GM10248 (cell line): Measurements from ENCODE around the gene GTPBP1.

Experiments
- CTCF ChIA-PET: fragments of 300-600 bp; sonication (Branson Sonifier 250); formaldehyde crosslinking; extraction: SDS; loops from one replicate; lab custom pipeline; 2021; ENCODE audit warnings: antibody characterized with exemption; lab: Yijun Ruan, JAX
- POLR2A ChIA-PET: fragments of 350-650 bp; sonication (Branson Sonifier 250); formaldehyde crosslinking; extraction: SDS; loops from one replicate; lab custom pipeline; 2020; ENCODE audit warnings: antibody characterized with exemption; lab: Yijun Ruan, JAX
- DNase-seq: peaks from one replicate; pipeline ENCODE4 v3.0.0; 2012; ENCODE audit errors: extremely low spot score
- CTCF ChIP-seq: IDR thresholded peaks from 2 replicates; pipeline ENCODE4 v1.5.1; 2012; ENCODE audit warnings: mild to moderate bottlenecking, low read depth; ENCODE audit errors: extremely low read depth, missing control alignments, control extremely low read depth

GTPBP1 gene

DNA sequence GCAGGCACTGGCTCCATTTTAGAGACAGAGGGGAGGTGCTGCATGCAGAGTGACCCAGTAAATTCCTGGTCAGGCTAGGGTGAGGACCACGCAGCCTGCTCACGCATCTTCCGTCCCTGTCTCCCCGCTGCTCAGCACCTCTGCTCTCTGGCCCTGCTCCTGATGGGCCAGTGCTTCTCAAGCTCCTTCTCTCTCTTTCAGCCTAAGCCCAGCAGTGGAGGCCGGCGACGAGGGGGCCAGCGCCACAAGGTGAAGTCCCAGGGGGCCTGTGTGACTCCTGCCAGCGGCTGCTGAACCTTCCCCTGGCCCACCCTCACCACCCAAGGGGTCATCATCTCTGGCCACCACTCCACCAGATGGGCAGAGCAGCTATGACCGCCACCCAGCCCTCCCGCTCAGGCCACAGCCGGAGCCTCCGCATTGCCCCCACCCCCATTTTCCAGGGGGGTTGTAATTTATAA, 24.7 kb downstream of the GTPBP1 start:
- no peak for DNase-seq
- ChIA-PET POLR2A (interaction anchor here (0.5 to 1.2 kb wide), 2 partner anchors 16 to 319 kb away, joined by 3 read pairs; no protein-coding TSS in a partner anchor), CTCF (interaction anchor here (1.6 to 5.4 kb wide), 2 partner anchors 17 to 678 kb away, joined by 4 to 18 read pairs; no protein-coding TSS in a partner anchor)
- TF ChIP-seq CTCF: no peak

- no peak for DNase-seq
- POLR2A ChIA-PET: interaction anchor here (0.6 kb wide), 1 partner anchor 18 kb away, joined by 6 read pairs; no protein-coding TSS in a partner anchor
- no peak for TF ChIP-seq CTCF
- CTCF ChIA-PET: interaction anchor here (0.9 to 7.4 kb wide), 5 partner anchors 8 to 679 kb away, joined by 3 to 70 read pairs (median 7); no protein-coding TSS in a partner anchor
Measured at GRCh38 chr22:38731703-38732161, 26.0 kb downstream of the GTPBP1 start.

GRCh38 chr22:38732251-38732815, 26.6 kb downstream of the GTPBP1 start:
- no peak for DNase-seq
- CTCF ChIA-PET: interaction anchor here (0.9 to 7.4 kb wide), 7 partner anchors 8 to 121 kb away, joined by 3 to 70 read pairs (median 5); no protein-coding TSS in a partner anchor
- TF ChIP-seq CTCF: no peak
- POLR2A ChIA-PET: interaction anchor here (0.6 kb wide), 1 partner anchor 18 kb away, joined by 6 read pairs; no protein-coding TSS in a partner anchor

- CTCF ChIA-PET: interaction anchor here (0.6 to 7.4 kb wide), 10 partner anchors 9 to 120 kb away, joined by 3 to 70 read pairs (median 4); no protein-coding TSS in a partner anchor
- POLR2A ChIA-PET: interaction anchor here (1.2 kb wide), 1 partner anchor 13 kb away, joined by 4 read pairs; no protein-coding TSS in a partner anchor
- DNase-seq: peak; percentile 68
- peak; percentile 61 for TF ChIP-seq CTCF
Measured at GRCh38 chr22:38733329-38733723, 27.6 kb downstream of the GTPBP1 start.

DNA sequence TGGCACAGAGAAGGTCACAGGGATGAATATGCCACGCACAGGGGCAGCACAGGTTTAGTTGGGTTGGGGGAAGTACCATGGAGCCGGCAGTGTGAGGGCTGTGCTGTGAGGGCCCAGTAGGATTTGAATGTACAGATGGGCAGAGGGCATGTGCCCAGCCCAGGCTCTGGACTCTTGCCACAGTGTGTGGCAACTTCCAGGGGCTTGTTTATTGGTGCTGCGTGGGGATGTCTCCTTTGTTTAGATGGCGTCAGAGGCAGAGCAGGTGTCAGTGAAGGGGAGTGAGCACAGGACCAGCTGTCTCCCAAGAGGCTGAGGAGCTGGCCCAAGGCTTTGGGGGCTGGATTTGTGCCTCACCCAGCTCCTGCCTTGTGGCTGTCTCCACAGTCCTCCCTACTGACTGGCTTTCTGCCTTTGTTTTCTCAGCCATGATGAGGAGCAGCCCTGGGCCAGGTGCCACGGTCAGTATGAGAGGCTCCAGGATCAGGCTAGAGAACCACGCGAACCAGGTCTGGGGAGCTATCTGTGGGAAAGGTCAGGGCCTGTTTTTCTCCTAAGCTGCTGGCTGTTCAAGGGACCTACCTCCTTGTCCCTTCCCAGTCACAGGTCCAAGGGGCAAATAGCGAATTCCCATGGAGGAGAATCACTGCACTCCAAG, 28.1 kb downstream of the GTPBP1 start:
- CTCF ChIA-PET: interaction anchor here (1.0 to 7.4 kb wide), 11 partner anchors 10 to 36 kb away, joined by 3 to 70 read pairs (median 6); no protein-coding TSS in a partner anchor
- no peak for TF ChIP-seq CTCF
- DNase-seq: no peak
- POLR2A ChIA-PET: interaction anchor here (0.9 to 1.4 kb wide), 3 partner anchors 12 to 28 kb away, joined by 3 to 4 read pairs (median 4); partner anchors contain the start of gene GTPBP1

DNA sequence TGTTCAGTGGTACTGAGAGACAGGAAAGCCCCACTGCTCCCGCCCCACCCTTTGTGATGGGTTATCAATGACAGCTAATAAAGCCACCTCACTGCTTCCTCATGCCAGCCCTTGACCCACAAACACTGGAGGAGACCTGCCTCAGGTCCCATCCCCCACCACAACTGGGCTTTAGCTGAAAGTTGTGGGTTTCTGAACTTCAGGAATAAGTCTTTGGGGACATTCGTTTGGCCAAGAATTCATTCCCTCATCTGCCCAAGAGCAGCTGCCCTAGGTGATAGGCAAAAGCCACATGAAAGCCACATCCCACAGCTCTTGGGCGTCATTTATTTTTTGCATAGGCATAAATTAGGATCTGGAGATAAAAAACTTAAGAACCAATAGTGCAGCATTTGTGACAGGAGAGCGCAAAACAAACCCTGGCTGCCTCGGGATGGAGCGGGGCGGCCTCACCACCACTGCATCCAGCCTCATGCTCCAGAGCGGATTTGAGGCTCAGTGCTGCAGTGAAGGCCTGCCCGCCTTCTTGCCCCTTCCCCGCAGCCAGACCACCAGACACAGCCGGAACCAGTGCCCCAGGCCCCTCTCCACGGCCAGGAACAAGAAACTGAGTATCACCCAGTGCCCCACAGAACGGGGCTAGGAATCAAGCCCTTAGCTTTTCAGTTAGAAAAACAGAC, 28.8 kb downstream of the GTPBP1 start:
- POLR2A ChIA-PET: interaction anchor here (0.9 to 1.4 kb wide), 4 partner anchors 11 to 29 kb away, joined by 3 to 4 read pairs (median 4); partner anchors contain the start of gene GTPBP1
- CTCF ChIA-PET: interaction anchor here (1.1 to 7.4 kb wide), 8 partner anchors 9 to 35 kb away, joined by 3 to 70 read pairs (median 8); no protein-coding TSS in a partner anchor
- no peak for DNase-seq
- no peak for TF ChIP-seq CTCF
